ENCODE results near the gene ZNF423.
"Not testable (repeated sequence)": the region's sequence is repeated elsewhere in the genome, so short reads cannot be mapped to it uniquely, and the experiment has no call there.

ZNF423 gene

DNA sequence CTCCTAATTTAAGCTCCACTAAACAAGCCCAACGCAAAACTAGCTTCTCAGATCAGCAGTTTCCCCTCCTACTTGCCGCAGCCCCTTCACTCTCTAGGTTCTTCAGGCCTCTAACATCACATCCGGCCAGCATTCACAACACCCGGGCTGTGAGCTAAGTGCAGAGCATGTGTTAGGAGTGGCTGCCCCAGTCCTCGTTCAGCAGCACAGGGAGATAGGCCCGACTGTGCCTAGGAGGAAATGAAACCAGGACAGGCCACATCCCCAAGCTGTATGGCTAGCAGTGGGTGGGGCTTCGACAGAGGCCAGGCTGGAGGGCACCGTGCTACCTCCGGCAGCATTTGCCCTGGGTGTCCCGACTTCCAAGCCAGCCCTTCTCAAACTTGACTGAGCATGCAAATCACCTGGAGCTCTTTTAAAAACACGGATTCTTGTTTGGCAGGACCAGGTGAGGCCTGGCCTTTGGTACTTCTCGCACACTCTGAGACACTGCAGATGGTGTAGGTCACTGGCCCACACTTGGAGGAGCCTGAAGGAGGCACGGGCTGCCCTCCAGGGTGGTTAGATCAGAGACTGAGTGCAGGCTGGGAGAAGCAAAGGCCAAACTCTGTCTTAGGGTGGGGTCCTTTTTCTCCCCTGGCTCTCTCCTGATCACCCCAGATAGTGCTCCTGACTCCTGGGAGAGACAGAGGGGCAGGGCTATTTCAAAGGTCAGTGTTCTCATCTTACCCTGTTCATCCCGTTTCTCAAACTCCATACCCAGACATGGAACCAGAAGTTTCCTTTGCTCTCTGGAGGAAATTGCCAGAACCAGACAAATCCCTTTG is 280.4 kb downstream of the ZNF423 start:
- DNase-seq = no peak

DNA sequence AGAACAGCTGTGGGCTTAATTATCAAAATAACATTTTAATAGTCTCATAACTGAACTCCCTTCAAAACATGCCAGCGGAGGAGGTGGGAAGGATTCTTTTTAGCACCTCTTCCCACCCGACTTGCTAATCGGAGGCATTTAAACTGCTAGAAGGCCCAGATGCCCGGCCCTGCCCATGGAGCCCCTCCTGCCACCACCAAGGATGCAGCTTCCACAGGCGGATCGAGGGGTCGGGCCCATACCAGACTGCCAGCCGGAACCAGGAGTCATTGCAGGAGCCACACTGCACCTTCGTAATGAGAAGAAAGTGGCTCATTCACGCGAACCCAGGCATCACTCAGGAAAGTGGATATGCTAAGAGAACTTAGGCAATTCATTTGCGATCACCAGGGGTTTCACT is 281.1 kb downstream of the ZNF423 start:
- DNase-seq = no peak

DNA sequence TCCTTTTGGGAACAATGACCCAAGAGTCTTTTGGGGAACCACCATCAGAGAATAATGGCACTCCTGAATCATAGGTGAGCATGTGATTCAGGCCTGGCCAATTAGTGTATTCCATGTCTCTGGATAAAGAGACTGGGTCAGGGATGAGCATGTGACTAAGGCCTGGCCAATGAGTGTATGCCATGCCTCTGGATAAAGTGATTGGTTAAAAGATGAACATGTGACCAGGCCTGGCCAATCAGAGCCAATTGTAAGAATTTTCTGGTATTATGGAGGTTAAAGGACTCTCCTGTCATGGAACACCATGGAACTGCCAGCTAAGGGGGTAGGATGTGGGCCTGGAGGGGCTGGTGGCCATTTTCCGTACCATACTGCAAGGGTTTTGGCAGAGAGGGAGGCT is 288.0 kb downstream of the ZNF423 start:
- no peak for DNase-seq

DNA sequence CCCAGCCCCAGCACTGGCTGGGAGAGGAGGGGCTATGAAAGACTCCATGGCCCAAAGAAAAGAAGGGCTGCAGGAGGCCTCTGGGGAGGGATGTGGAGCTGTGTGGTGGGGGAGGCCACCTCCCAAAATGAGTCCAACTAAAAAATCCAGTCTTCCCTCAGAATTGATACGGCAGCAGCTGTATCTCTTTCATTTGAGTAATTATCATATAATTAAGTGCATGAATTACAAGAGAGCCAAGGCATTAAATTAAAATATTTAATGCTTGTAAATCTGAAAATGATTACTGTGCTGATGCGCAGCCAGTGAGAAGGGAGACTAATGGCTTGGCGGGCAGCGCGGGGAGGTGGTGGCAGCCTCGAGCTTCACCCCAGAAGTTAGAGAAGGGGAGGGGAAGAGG is 289.5 kb downstream of the ZNF423 start:
- no peak for DNase-seq

DNA sequence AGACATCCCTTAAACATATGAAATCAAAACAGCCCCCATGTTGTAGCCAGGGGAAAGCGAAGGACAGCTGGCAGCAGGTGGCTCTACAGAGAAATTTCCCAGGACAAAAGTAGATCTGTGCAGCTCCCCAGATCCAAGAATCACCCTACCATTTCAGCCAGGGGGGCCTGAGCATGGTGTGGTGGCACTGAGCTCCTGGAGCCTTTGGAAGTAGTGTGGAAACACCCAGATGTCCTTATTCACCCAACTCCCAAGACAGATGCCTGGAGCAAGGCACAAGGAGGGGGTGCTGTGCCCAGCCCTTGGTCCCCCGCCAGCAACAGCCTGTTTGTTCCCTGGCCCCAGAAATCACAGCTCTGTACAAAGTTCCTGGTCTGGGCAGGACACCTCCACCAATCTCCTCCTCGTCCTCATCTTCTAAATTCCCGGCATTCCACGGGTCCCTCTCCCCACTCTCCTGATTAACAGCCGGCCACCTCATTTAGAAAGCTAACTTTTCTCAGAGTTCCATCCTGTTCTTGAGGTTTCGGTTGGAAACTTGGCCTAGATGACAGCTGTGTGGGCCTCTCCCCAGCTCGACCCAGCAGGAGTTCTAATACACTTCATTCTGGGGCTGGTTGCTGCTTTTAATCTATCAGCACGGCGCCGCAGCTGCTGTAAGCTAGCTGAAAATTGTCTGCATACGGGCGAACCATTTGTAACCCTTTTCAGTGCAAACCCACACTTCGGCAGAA is 291.2 kb downstream of the ZNF423 start:
- no peak for DNase-seq

DNA sequence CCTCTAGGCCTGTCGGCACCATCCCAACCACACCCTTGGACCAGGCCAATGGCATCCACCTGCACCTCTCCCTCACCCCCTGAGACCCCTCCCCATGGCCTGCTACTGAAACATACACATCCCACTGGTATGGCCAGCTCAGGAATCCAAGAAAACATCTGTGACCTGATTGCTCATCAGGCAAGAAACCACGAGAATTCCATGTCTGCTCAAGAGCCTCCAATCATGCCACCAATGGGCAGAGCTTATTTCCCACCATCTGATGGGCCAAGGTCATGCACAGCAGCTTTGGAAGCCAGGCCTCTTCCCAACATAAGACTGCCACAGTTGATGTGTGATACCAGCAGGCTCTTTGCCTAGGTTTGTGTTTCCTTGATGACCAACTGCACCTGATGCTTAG is 292.2 kb downstream of the ZNF423 start:
- no peak for DNase-seq

DNA sequence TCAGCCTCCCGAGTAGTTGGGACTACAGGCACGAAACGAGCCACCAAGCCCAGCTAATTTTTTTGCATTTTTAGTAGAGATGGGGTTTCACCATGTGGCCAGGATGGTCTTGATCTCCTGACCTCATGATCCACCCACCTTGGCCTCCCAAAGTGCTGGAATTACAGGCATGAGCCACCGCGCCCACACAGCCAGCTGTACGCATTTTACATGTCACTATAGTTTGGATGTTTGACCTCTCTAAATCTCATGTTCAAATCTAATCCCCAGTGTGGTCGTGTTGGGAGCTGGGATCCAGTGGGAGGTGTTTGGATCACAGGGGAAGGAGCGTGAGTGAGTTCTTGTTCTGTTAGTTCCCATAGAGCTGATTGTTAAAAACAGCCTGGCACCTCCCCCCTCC is 293.0 kb downstream of the ZNF423 start:
- not testable (repeated sequence) for DNase-seq

DNA sequence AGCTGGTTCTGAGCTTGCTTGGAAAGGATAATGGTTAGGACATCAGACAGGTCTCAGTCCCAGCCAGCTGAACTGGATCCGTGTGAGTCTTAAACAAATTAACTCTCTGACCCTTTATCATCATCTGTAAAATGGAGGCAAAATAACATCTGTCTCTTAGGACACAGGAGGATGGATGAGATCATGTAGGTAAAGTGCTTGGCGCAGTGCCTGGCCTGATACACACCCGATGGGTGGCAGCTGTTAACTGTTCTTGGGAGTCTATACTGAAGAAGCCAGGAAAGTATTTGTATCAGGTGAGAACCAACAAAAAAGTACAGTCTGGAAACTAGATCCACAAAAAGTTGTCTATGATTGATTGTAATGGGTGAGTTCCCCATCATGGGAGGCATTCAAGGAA is 293.7 kb downstream of the ZNF423 start:
- DNase-seq = no peak

DNA sequence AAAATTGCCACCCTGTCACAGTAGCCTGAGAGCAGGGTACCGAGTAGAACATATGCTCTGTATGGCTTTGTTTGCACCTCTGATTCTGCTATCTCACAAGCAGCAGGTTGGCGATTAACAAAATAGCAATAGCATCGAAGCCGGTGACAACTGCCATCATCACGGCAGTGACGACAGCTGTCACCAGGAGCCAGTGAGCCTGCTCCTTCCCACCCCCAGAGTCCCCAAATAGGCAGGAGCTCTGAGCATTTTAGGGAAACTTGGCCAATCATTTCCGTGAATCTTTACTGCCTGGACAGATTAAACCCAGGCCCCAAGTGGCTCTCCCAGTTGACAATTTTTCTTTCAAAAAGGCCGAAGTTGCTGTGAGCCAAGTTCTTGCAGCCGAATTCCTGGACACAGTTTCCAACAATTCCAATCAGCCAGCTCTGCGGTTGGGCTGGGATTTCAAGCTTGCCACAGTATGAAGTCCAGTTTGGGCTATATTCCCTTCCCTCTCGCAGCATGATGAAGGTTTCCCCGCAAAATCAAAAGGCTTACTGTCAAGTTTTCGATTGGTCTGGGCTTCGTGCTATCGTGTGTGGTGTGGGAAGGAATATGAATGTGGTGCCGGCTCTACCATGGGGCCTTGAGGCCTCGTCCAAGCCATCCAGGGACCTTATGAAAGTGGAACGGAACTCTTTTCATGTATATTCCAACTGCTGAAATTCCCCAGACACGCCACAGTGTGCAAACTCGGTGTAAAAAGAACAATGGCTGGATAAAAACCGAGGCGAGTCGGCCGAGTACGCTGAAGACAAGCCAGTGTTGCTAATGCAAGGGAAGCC is 295.7 kb downstream of the ZNF423 start:
- DNase-seq = no peak

DNA sequence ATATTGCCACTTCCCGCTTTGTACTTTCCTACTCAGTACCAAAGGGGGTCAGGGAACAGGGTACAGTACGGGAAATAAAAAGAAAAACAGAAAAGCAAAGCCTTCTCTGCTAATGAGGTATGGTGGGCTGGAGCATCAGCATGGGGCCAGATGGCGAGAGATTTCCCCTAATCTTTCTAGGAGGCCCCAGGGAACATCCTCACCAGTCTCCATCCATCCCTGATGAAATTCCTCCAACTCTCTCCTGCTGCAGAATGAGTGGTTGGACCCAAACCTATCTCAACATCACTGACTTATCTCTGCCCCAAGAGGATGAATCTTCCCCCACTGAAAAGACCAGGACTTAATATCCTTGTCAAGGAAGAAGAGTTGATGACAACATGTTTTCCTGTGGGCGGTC is 296.7 kb downstream of the ZNF423 start:
- no peak for DNase-seq

DNA sequence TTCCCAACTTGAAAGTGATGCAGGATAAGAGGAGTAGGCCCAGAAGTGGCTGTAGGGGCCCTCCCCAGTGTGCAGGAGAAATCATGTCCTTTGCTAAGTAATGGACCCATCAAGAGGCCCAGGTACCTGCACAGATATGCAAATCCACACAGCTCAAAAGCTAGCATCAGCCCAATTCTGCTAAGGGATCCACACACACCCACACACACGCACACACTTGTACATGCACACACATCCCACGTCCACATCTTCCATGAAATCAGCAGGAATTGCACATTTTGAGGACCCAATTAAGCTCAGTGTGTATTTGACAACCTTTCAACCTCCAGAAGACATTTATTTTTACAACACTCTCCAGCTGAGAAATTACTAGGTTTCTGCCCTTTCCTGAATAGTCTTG is 297.5 kb downstream of the ZNF423 start:
- DNase-seq = no peak

DNA sequence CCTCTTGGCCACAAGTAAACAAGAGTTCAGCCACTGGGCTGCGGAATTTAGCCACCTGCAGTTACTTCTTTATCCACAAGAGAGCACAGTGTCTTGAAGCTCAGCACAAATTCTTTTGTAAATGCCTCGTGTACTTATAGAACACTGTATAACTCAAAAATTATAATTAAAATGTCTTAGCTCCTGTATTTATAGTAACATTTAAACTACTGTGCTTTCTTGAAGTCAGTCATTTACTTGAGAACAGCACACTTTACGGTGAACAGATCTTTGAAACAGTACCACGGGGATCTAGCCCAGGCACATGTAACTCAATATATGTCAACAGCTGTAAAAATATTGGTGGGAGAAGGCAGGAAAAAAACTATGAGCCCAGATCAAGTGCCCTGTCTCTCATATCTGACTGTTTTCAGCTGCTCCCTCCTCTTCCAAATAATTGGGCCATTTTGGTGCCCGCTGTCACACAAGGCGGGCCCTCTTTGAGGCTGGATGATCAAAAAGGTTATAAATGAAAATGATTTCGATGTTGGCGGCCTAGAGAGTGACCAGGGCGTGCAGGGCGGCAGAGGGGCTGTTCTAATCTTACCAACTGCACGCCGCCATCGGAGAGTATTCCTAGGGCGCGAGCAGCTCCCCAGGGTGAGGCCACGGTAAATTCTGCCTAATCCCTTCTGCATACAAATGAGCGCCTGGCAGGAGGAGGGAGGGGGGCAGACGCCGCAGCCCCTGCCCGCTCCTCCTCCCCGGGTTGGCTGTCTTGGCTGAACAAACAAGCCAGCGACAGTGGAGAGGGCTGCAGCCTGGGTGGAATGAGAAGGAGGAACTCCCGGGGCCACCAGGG is 299.1 kb downstream of the ZNF423 start:
- DNase-seq = no peak

DNA sequence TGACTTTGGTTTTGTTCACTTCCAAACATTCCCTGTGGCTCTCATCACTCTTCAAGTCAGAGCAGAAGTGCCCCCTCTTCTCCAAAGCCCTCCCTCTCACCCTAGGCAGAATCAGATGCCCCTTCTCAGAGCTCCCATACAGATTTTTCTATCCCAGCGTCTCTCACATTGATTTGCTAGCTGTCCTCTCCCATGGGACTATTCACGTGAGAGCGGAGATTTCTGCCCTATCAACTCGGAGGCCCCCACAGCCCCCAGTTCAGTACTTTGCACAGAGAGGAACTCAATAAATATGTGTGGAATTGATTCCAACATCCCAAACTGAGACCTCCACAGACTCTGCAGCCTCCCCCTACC is 299.7 kb downstream of the ZNF423 start:
- DNase-seq = no peak

DNA sequence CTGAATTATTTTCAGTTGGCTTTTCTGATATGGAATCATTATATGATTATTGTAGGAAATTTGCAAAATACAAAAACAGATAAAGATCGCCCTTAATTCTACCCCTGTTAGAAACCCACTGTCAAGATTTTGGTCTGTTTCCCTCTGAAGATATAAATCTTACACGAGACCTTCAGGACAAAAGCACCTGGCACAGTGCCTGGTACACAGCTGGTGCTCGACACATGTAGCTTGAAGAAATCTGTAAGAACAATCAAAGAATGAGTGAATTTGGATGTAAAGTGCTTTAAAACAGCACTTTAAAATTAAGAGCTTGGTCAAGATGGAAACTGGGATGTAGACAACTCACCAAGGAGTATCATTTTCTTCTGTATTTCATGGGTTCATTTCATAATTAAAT is 301.2 kb downstream of the ZNF423 start:
- no peak for DNase-seq

DNA sequence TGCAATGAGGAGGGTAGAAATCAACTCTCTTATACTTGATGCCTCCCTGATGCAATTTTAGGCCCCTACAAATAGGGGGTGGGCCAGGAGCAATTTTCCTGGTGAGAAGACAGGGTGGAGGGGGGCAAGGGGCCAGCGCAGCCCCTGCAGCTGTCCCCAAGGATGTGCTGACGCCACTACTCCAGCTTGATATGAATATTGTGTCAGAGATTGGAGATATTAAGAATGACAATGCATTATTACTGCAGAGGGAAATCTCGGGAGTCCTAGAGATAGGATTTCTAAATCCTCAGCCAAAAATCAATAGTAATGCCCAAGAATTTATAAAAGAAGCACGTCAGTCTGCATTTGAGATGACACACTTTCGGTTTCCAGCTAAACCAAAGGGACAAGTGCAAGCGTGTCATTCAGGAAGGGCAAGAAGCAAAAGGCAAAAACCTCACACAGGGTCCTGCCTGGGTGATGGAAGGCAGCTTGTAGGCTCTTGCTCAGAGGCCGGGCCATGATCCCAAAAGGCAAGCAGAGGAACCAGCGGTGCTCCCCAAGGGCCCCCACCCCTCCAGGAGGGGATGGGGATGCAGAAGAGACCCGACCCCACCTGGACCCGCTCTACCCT is 303.5 kb downstream of the ZNF423 start:
- DNase-seq = no peak

DNA sequence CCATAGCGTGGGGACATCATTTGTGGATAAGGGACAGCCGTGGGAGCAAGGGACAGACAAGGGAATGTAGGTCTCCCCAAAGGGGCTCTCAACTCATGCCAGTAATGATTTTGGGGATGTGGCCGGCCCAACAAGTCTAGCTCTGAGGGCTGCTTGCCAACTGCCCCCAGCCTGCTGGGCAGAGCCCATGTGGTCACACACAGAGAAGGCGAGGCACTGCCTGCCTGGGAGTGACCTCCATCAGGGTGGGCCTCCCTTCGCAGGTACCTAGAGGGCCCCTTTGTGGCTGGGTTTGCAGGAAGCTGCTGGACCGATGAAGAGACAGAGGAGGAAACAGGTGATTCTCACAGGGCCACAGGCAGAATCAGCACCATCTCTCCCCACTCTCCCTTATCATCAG is 305.2 kb downstream of the ZNF423 start:
- no peak for DNase-seq

DNA sequence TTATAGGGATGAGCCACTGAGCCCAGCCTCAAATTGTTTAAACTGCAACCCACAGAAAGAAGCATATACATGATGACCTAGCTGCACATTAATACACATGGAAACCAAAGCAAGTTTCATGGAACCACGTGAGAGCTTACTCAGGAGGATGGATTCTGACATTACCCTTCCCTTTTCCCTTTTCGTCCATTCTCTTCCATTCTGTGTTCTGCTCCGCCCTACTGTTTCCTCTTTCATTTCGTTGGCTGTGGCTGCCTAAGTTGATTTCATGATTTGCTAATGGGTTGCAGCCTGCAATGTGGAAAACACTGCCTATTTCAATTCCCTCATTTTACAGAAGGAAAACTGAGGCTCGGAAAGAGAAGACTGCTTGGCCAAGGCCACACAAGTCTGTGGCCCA is 305.8 kb downstream of the ZNF423 start:
- no peak for DNase-seq

DNA sequence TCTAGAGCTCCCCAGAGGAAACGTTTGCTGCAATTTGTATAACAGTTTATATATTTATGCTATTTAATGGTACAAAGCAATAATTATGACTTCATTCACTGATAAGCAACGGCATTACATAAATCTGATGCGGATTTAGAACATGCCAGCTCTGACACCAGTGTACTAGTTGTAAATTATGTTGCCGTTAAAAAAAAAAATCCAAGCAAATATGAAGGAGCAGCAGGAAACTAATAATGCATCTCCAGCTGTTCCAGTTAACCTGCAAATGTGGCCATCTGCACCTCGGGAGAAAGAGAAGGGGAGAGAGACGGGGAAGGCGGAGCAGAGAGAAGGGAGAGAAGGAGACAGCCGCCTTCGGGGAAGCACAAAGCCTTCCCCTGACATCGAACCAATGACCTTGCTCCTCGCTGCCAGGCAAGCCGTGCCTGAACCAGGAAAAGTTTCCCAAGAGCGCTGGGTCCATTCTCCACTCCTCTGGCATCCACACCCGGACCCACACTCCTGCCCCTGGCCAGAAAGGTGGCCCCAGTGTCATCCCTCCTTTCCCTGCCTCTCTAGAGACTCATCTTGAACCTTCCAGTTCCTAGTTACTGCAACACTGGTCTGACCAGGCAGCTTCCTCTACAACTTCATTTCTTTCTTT is 307.5 kb downstream of the ZNF423 start:
- no peak for DNase-seq

DNA sequence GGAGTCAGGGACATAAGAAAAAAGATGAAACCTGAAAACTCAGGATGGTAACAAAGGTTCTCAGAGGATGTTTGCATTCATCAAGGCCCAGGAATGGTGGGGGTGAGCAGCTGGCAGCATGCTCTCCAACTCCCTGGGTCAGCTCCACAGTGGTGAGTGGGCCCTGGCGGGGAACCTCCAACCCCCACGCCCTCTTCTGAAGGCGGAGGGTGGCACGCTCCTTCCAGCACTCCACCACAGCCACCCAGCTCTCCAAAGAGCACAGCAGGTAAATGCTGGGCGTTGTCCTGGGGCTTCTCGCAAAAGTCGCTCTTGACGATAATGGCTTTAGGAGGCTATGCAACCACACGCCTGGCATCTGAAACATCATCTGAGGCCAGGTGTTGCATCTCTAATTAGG is 308.5 kb downstream of the ZNF423 start:
- DNase-seq = no peak

DNA sequence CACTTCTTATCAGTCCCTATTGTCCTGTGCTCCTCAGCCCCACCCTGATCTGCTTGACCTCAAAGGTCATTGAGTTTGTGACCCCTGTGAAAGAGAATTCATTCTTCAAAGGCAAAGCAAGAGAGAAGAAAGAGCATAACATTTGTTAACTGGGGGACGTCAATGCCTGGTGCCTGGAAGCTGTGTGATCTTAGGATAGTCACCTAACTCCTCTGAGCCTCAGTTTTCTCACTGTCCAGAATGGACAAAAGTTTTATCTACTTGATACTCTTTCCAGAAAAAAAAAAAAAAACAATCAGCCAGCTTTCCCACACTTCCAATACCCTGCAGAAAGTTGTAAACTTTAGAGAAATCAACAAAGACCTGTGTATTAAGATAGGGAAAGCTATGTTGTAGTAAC is 309.2 kb downstream of the ZNF423 start:
- DNase-seq = no peak

DNA sequence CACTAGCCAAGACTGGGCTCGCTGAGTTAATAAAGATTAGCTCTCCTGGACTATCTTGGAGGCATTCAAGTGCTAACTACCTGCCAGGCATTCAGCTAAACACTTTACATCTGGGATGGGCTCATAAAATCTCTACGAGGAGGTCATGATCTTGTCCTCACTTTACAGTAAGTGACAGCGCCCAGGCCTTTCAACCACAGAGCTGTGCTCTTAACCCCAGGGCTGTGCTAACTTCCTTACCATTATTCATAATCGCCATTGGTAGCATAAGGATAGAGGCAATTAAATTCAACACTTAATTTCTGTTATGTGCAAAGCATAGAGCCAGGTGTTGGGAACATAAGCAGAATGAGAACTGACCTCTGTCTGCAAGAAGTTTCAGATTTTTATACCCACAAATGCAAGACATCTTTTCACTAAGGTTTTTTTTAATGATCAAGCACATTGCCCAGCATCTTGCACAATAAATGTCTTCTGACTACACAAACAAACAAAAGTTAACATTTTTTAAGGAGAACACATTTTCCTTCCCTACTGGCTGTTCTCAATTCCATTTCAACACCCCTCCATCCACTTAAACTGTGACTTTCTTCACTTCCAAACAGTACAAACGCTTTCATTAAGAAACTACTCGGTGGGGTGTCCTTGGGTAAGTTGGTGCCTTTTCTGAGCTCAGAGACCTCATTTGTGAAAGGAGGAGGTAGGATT is 310.0 kb downstream of the ZNF423 start:
- no peak for DNase-seq

All from activated naive CD4-positive, alpha-beta T cell treated with anti-CD3 and anti-CD28 coated beads, Interleukin-2, amount 50 U/mL, for 16 hours (primary cell).